ENCODE results near the gene PDE7B. TPM values are rescaled to one million over a fixed set of nuclear protein-coding genes. Genes with fewer than 3 reads are reported as not detected.

Gene PDE7B
- polyA plus RNA-seq, 1 donor (not counting 4 experiments of a cell fraction or from before 2014, with no cell fraction given) = 0.01 TPM

DNA sequence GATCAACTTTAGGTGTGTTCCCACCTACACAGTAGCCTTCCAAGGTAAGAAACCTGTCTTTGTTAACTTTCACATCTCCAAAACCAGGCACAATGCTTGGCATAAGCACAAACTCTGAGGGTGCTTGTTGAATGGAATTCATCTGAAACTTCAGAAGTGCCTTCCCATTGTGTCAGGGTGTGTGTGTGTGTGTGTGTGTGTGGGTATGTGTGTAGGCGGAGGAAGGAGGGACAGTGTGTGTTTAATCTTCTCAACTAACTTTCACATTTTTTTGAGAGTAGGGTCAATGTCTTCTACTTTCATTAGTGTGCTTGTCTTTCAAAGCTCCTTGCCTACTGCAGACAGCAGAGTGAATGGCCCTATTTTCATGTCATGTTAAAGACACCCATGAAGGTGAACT lies 45.6 kb downstream of the PDE7B start:
- H3K9ac ChIP-seq (ENCODE audit: control insufficient read depth, extremely low read depth, insufficient read depth, low read length) = no peak overlapping the region
- no peaks in the 10 kb centered on the region for H4K20me1 ChIP-seq (ENCODE audit: control insufficient read depth, extremely low read depth, insufficient read depth, low read length)
- no peaks in the 10 kb centered on the region for H3K9me3 ChIP-seq (ENCODE audit: control insufficient read depth, low read depth, low read length)
- H3K4me1 ChIP-seq (ENCODE audit: control insufficient read depth, extremely low read depth, insufficient read depth, low read length) = no peaks in the 10 kb centered on the region
- DNase-seq (ENCODE audit: low read depth, low spot score) (no peak), FAIRE-seq (no peak)
- no peaks in the 10 kb centered on the region for H3K36me3 ChIP-seq (ENCODE audit: control insufficient read depth in 2 of 2, extremely low read depth in 1 of 2, insufficient read depth in 2 of 2, low read length in 2 of 2)
- H3K27ac ChIP-seq (ENCODE audit: control insufficient read depth, insufficient read depth, low read length) = no peak overlapping the region
- TF ChIP-seq EZH2 (IDR thresholded peaks at IDR 0.05; ENCODE audit: low read length) = no peak
- TF ChIP-seq, protein P1, sequence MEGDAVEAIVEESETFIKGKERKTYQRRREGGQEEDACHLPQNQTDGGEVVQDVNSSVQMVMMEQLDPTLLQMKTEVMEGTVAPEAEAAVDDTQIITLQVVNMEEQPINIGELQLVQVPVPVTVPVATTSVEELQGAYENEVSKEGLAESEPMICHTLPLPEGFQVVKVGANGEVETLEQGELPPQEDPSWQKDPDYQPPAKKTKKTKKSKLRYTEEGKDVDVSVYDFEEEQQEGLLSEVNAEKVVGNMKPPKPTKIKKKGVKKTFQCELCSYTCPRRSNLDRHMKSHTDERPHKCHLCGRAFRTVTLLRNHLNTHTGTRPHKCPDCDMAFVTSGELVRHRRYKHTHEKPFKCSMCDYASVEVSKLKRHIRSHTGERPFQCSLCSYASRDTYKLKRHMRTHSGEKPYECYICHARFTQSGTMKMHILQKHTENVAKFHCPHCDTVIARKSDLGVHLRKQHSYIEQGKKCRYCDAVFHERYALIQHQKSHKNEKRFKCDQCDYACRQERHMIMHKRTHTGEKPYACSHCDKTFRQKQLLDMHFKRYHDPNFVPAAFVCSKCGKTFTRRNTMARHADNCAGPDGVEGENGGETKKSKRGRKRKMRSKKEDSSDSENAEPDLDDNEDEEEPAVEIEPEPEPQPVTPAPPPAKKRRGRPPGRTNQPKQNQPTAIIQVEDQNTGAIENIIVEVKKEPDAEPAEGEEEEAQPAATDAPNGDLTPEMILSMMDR (optimal IDR thresholded peaks at IDR 0.05 in 1 of 3, IDR thresholded peaks at IDR 0.05 in 1 of 3, conservative IDR thresholded peaks at IDR 0.05 in 1 of 3; ENCODE audit: extremely low read depth in 1 of 3, insufficient read depth in 2 of 3, low read length in 3 of 3) = no peak
- no peak overlapping the region for H3K4me3 ChIP-seq (ENCODE audit: control insufficient read depth in 2 of 3, extremely low read depth in 1 of 3, insufficient read depth in 2 of 3, low read depth in 1 of 3, low read length in 3 of 3)
- no peaks in the 10 kb centered on the region for H3K9me1 ChIP-seq (ENCODE audit: control insufficient read depth, extremely low read depth, insufficient read depth, low read length)
- H2AFZ ChIP-seq (ENCODE audit: control insufficient read depth, low read length) = no peak overlapping the region
- H3K79me2 ChIP-seq (ENCODE audit: control insufficient read depth, insufficient read depth, low read length) = no peaks in the 10 kb centered on the region
- H3K27me3 ChIP-seq (ENCODE audit: control insufficient read depth, extremely low read depth, insufficient read depth, low read length) = no peaks in the 10 kb centered on the region
- H3K4me2 ChIP-seq (ENCODE audit: control insufficient read depth, extremely low read depth, insufficient read depth, low read depth, low read length) = no peak overlapping the region
- dilution Hi-C loops (cut with MboI; ENCODE audit: extremely low pct_ligation_motif_present, low sequenced_read_pairs) = no loop called here

DNA sequence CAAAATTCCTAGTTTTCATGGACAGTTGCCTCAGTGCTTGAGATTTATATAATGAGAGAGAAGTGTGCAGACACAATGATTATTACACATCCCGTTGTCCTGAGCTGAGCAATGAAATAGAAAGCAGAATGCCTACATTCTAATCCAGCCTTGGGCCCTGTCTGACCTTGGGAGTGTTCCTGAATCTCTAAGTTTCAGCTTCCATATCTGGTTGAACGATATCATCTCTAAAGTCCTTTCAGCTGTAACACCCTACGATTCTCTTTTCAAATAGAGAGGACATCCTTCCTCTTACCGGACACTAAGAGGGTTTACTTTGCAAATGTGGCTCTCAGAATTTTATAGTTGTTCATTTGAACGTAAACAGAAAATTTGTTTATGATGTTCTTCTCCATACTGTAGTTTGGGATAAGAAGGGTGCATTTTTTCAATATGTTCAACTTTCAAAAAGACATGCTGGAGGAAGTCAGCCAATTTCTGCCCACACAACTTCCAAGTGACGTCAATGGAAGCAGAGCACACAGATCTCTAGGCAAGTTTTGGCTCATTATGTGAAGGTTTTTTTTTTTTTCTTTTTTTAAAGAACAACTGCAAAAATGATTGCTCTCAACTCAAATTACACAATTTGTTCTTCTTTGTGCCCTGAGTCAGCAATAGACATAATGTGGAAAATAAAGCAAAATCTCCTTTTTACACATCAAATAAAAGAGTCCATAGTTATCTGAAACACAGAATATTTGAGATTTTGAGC lies 50.4 kb downstream of the PDE7B start:
- no peak overlapping the region for H3K27ac ChIP-seq (ENCODE audit: control insufficient read depth, insufficient read depth, low read length)

More for the DNA sequence above, 50.4 kb downstream of the PDE7B start:
- no peaks in the 10 kb centered on the region for H4K20me1 ChIP-seq (ENCODE audit: control insufficient read depth, extremely low read depth, insufficient read depth, low read length)
- no peaks in the 10 kb centered on the region for H3K36me3 ChIP-seq (ENCODE audit: control insufficient read depth in 2 of 2, extremely low read depth in 1 of 2, insufficient read depth in 2 of 2, low read length in 2 of 2)
- no peaks in the 10 kb centered on the region for H3K9me3 ChIP-seq (ENCODE audit: control insufficient read depth, low read depth, low read length)
- H3K9ac ChIP-seq (ENCODE audit: control insufficient read depth, extremely low read depth, insufficient read depth, low read length) = no peak overlapping the region
- no peaks in the 10 kb centered on the region for H3K9me1 ChIP-seq (ENCODE audit: control insufficient read depth, extremely low read depth, insufficient read depth, low read length)
- no peak for TF ChIP-seq EZH2 (IDR thresholded peaks at IDR 0.05; ENCODE audit: low read length)
- TF ChIP-seq, protein P1 (optimal IDR thresholded peaks at IDR 0.05 in 1 of 3, IDR thresholded peaks at IDR 0.05 in 1 of 3, conservative IDR thresholded peaks at IDR 0.05 in 1 of 3; ENCODE audit: extremely low read depth in 1 of 3, insufficient read depth in 2 of 3, low read length in 3 of 3) = no peak
- dilution Hi-C loops (cut with MboI; ENCODE audit: extremely low pct_ligation_motif_present, low sequenced_read_pairs) = no loop called here
- FAIRE-seq = no peak
- no peak overlapping the region for H3K4me3 ChIP-seq (ENCODE audit: control insufficient read depth in 2 of 3, extremely low read depth in 1 of 3, insufficient read depth in 2 of 3, low read depth in 1 of 3, low read length in 3 of 3)
- H3K4me2 ChIP-seq (ENCODE audit: control insufficient read depth, extremely low read depth, insufficient read depth, low read depth, low read length) = no peak overlapping the region
- H3K79me2 ChIP-seq (ENCODE audit: control insufficient read depth, insufficient read depth, low read length) = no peaks in the 10 kb centered on the region
- no peak overlapping the region for H2AFZ ChIP-seq (ENCODE audit: control insufficient read depth, low read length)
- DNase-seq (ENCODE audit: low read depth, low spot score) = no peak
- H3K4me1 ChIP-seq (ENCODE audit: control insufficient read depth, extremely low read depth, insufficient read depth, low read length) = peaks cover 19% of the 10 kb centered on the region
- H3K27me3 ChIP-seq (ENCODE audit: control insufficient read depth, extremely low read depth, insufficient read depth, low read length) = no peaks in the 10 kb centered on the region
